ENCODE measurements around the gene NPLOC4.

- TF ChIP-seq CTCF (IDR thresholded peaks at IDR 0.05), result no peak
- no peak for TF ChIP-seq EZH2 (IDR thresholded peaks at IDR 0.05; ENCODE audit: borderline replicate concordance, insufficient read depth, low read depth, low read length, poor library complexity, severe bottlenecking)
These were observed 29.7 kb upstream of the NPLOC4 start, which contains the start of the genes CCDC137 and OXLD1 for GRCh38 chr17:81666342-81667191.
